Neural cell (in vitro differentiated cells): ENCODE measurements around the gene ACOXL. TPM values are rescaled to one million over a fixed set of nuclear protein-coding genes. Genes with fewer than 3 reads are reported as not detected.

Experiments used
- H2AFZ ChIP-seq: fragments of 200-600, 300-800 bp; sonication (generic), shearing (Covaris generic); 2 replicates; pipeline ENCODE4 v1.6.0; 2014; ENCODE audit warnings: low read depth, mild to moderate bottlenecking, antibody characterized with exemption, low read length, moderate library complexity
- H3F3A ChIP-seq: fragments of 200-600 bp; shearing (Covaris generic); 2 replicates; pipeline ENCODE4 v1.6.1; 2016; ENCODE audit warnings: mild to moderate bottlenecking, moderate library complexity, mixed read lengths, antibody characterized with exemption, low read length; ENCODE audit not compliant: insufficient read depth, poor library complexity, severe bottlenecking
- H3K27ac ChIP-seq: fragments of 200-600, 300-800 bp; sonication (generic), shearing (Covaris generic); 2 replicates; pipeline ENCODE4 v1.5.1; 2014; ENCODE audit warnings: mild to moderate bottlenecking, low read length, moderate library complexity
- H3K27me3 ChIP-seq: fragments of 300-800, 200-600 bp; sonication (generic), shearing (Covaris generic); 2 replicates; pipeline ENCODE4 v1.6.0; 2014; ENCODE audit warnings: mild to moderate bottlenecking, low read depth, low read length, moderate library complexity; ENCODE audit not compliant: insufficient read depth
- H3K36me3 ChIP-seq: fragments of 300-800, 200-600 bp; sonication (generic), shearing (Covaris generic); 2 replicates; pipeline ENCODE4 v1.5.1; 2014; ENCODE audit warnings: mild to moderate bottlenecking, antibody characterized with exemption, low read length, moderate library complexity; ENCODE audit not compliant: insufficient read depth
- H3K4me2 ChIP-seq: fragments of 300-800, 200-600 bp; sonication (generic), shearing (Covaris generic); 2 replicates; pipeline ENCODE4 v1.6.0; 2014; ENCODE audit warnings: mild to moderate bottlenecking, low read length
- H3K4me3 ChIP-seq: fragments of 300-800, 200-600 bp; sonication (generic), shearing (Covaris generic); 2 replicates; pipeline ENCODE4 v1.5.1; 2014; ENCODE audit warnings: mild to moderate bottlenecking, low read length, moderate library complexity
- H3K79me2 ChIP-seq: fragments of 200-600 bp; shearing (Covaris generic); replicated peaks from 2 replicates; pipeline ENCODE4 v1.6.0; 2014; ENCODE audit warnings: mild to moderate bottlenecking, low read length, moderate library complexity; ENCODE audit not compliant: insufficient read depth
- H3K9ac ChIP-seq: fragments of 300-800, 200-600 bp; sonication (generic), shearing (Covaris generic); 2 replicates; pipeline ENCODE4 v1.6.1; 2016; ENCODE audit warnings: mild to moderate bottlenecking, low read length, mixed read lengths
- H3K9me2 ChIP-seq: fragments of 200-600 bp; shearing (Covaris generic); 2 replicates; pipeline ENCODE4 v1.6.1; 2016; ENCODE audit warnings: mild to moderate bottlenecking, low read length, mixed read lengths; ENCODE audit not compliant: insufficient read depth
- H3K9me3 ChIP-seq: fragments of 200-600, 300-800 bp; sonication (generic), shearing (Covaris generic); 2 replicates; pipeline ENCODE4 v1.6.1; 2016; ENCODE audit warnings: mild to moderate bottlenecking, mixed run types, low read length, moderate library complexity, mixed read lengths
- H4K20me1 ChIP-seq: fragments of 200-600 bp; shearing (Covaris generic); 2 replicates; pipeline ENCODE4 v1.6.1; 2016; ENCODE audit warnings: mild to moderate bottlenecking, mixed run types; ENCODE audit not compliant: insufficient read depth
- CTCF ChIP-seq: fragments of 450-650 bp; IDR thresholded peaks from 2 replicates; pipeline ENCODE4 v1.5.1; 2014; ENCODE audit warnings: antibody characterized with exemption, mild to moderate bottlenecking, moderate library complexity; ENCODE audit not compliant: poor library complexity, severe bottlenecking
- EP300 ChIP-seq: fragments of 450-650 bp; conservative IDR thresholded peaks from 2 replicates; pipeline ENCODE4 v1.6.1; 2014; ENCODE audit warnings: antibody characterized with exemption, mild to moderate bottlenecking, moderate library complexity; ENCODE audit not compliant: poor library complexity, severe bottlenecking
- EZH2 ChIP-seq: fragments of 200-600, 300-800 bp; shearing (Covaris generic), sonication (generic); IDR thresholded peaks from 2 replicates; pipeline ENCODE4 v1.6.1; 2014; ENCODE audit warnings: antibody characterized with exemption, low read length, borderline replicate concordance, mild to moderate bottlenecking; ENCODE audit not compliant: insufficient read depth, poor library complexity, severe bottlenecking
- MXI1 ChIP-seq: fragments of 450-650 bp; conservative IDR thresholded peaks from 2 replicates; pipeline ENCODE4 v1.6.1; 2014; ENCODE audit warnings: antibody characterized with exemption, mild to moderate bottlenecking; ENCODE audit not compliant: poor library complexity, severe bottlenecking
- POLR2AphosphoS5 ChIP-seq: IDR thresholded peaks from 2 replicates; pipeline ENCODE4 v1.6.1; 2012
- RAD21 ChIP-seq: fragments of 450-650 bp; conservative IDR thresholded peaks from 2 replicates; pipeline ENCODE4 v1.6.1; 2014; ENCODE audit warnings: antibody characterized with exemption, mild to moderate bottlenecking, moderate library complexity
- REST ChIP-seq: IDR thresholded peaks from 2 replicates; pipeline ENCODE4 v1.6.1; 2012; ENCODE audit warnings: borderline replicate concordance
- SMC3 ChIP-seq: fragments of 450-650 bp; conservative IDR thresholded peaks from 2 replicates; pipeline ENCODE4 v1.6.1; 2014; ENCODE audit warnings: antibody characterized with exemption, mild to moderate bottlenecking, moderate library complexity; ENCODE audit not compliant: poor library complexity
- TAF1 ChIP-seq: IDR thresholded peaks from 2 replicates; pipeline ENCODE4 v1.6.1; 2012; ENCODE audit warnings: low read depth
- polyA plus RNA-seq: library from polyadenylated mRNA; depleted of rRNA; stranded (reverse); fragments of >200 nt; gene quantifications from 2 replicates; pipeline ENCODE4 v1.2.3, GENCODE V29; 2014

ACOXL gene
- polyA plus RNA-seq, 1 donor from 2014 or later: not detected

DNA sequence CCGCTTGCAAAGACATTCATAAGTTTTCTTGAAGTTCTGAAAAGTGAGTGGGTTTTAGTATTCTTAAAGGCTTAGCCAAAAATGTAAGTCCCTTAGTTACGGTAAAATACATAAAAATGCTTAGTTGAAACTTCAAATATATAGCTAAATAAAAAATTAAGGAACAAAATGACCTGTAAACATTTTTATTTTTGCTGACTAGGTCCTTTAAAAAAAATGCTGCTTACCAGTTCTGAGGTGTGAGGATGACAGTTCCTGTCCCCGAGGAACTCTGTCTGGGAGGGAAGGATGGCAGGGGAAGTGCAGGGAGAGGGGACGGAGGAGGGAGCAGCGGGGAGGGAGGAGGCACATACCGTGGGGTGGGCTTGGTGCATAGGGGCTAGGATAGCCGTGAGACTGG lies 285.5 kb downstream of the ACOXL start:
- Histone ChIP-seq H3K4me3 (no peak overlapping the region), H3K4me2 (no peak overlapping the region), H3K27ac (no peak overlapping the region), H3K9ac (no peak overlapping the region), H3K9me2 (no peaks in the 10 kb centered on the region), H4K20me1 (no peaks in the 10 kb centered on the region), H3K9me3 (no peaks in the 10 kb centered on the region), H3K36me3 (no peaks in the 10 kb centered on the region), H3K79me2 (no peaks in the 10 kb centered on the region), H2AFZ (no peak overlapping the region), H3K27me3 (no peaks in the 10 kb centered on the region), H3F3A (no peaks in the 10 kb centered on the region)
- TF ChIP-seq CTCF: no peak
- TF ChIP-seq EZH2: no peak
- no peak for TF ChIP-seq RAD21
- TF ChIP-seq MXI1: no peak
- TF ChIP-seq REST: no peak
- no peak for TF ChIP-seq SMC3
- TF ChIP-seq TAF1: no peak
- TF ChIP-seq POLR2AphosphoS5: no peak
- TF ChIP-seq EP300: no peak

GRCh38 chr2:111019381-111019780 lies 287.0 kb downstream of the ACOXL start:
- H3K9me2 ChIP-seq: no peaks in the 10 kb centered on the region
- no peaks in the 10 kb centered on the region for H4K20me1 ChIP-seq
- H2AFZ ChIP-seq: no peak overlapping the region
- no peaks in the 10 kb centered on the region for H3K36me3 ChIP-seq
- H3K9me3 ChIP-seq: no peaks in the 10 kb centered on the region
- H3K9ac ChIP-seq: no peak overlapping the region
- TF ChIP-seq CTCF: no peak
- no peak for TF ChIP-seq EP300
- no peaks in the 10 kb centered on the region for H3K79me2 ChIP-seq
- no peaks in the 10 kb centered on the region for H3F3A ChIP-seq
- no peak overlapping the region for H3K4me3 ChIP-seq
- no peaks in the 10 kb centered on the region for H3K27me3 ChIP-seq
- H3K27ac ChIP-seq: no peak overlapping the region
- no peak overlapping the region for H3K4me2 ChIP-seq
